K562 (cell line): ENCODE measurements around the gene PTPN7. TPM values are rescaled to one million over a fixed set of nuclear protein-coding genes. Genes with fewer than 3 reads are reported as not detected.

ENCODE experiments used
- BACH1 ChIP-seq: fragments of 200-800 bp; sonication (Bioruptor generic); IDR thresholded peaks from 2 replicates; pipeline ENCODE4 v1.6.1; 2016; ENCODE audit warnings: missing genetic modification characterization, missing compliant biosample characterization
- CREB3 ChIP-seq: fragments of 450-650 bp; conservative IDR thresholded peaks from 2 replicates; pipeline ENCODE4 v1.6.1; 2016; ENCODE audit warnings: missing genetic modification characterization, low read depth, mild to moderate bottlenecking, missing compliant biosample characterization, moderate library complexity
- DIDO1 ChIP-seq: fragments of 450-650 bp; IDR thresholded peaks from 2 replicates; pipeline ENCODE4 v1.6.1; 2016; ENCODE audit warnings: low read depth, missing biosample characterization, missing genetic modification characterization
- ELF1 ChIP-seq: fragments of 200-800 bp; sonication (Bioruptor generic); IDR thresholded peaks from 2 replicates; pipeline ENCODE4 v1.6.1; 2016; ENCODE audit warnings: missing genetic modification characterization, missing compliant biosample characterization
- ESRRA ChIP-seq: fragments of 450-650 bp; IDR thresholded peaks from 2 replicates; pipeline ENCODE4 v1.6.1; 2014; ENCODE audit warnings: low read depth, mild to moderate bottlenecking, moderate library complexity, borderline replicate concordance
- FOXM1 ChIP-seq, 2 experiments: fragments of 450-650 bp in 1 of 2; sonication (generic) in 1 of 2; formaldehyde crosslinking in 1 of 2; IDR thresholded peaks; 2 replicates each; pipeline versions ENCODE4 v1.6.1 to v1.9.0; 2017 to 2022; ENCODE audit warnings: low read depth in 2 of 2, mild to moderate bottlenecking in 2 of 2, missing genetic modification reagents in 1 of 2, moderate library complexity in 1 of 2
- MIER1 ChIP-seq: fragments of 450-650 bp; IDR thresholded peaks from 2 replicates; pipeline ENCODE4 v1.6.1; 2016; ENCODE audit warnings: antibody characterized with exemption, mild to moderate bottlenecking, low read depth
- MYBL2 ChIP-seq, 2 experiments: fragments of 450-650 bp in 1 of 2; sonication (generic) in 1 of 2; formaldehyde crosslinking in 1 of 2; IDR thresholded peaks; 2 replicates each; pipeline versions ENCODE4 v1.6.1 to v1.8.1; 2017 to 2022; ENCODE audit warnings: borderline replicate concordance in 1 of 2, inconsistent platforms in 1 of 2, low read depth in 1 of 2, mild to moderate bottlenecking in 1 of 2, missing genetic modification reagents in 1 of 2, moderate library complexity in 1 of 2
- NR2C2 ChIP-seq, 2 experiments: fragments of 200-800 bp in 1 of 2; sonication (Bioruptor generic) in 1 of 2; sonication (generic) in 1 of 2; formaldehyde crosslinking in 1 of 2; IDR thresholded peaks; 2 replicates each; pipeline versions ENCODE4 v1.6.1 to v1.8.0; 2016 to 2022; ENCODE audit warnings: mild to moderate bottlenecking in 1 of 2, missing compliant biosample characterization in 1 of 2, missing genetic modification characterization in 1 of 2, missing genetic modification reagents in 1 of 2
- PREB ChIP-seq: sonication (generic); formaldehyde crosslinking; IDR thresholded peaks from 2 replicates; pipeline ENCODE4 v1.8.1; 2023; ENCODE audit warnings: mild to moderate bottlenecking, missing genetic modification reagents
- RB1 ChIP-seq: fragments of 450-650 bp; IDR thresholded peaks from 2 replicates; pipeline ENCODE4 v1.6.1; 2017; ENCODE audit warnings: low read depth, mild to moderate bottlenecking
- SAFB ChIP-seq: fragments of 200-400 bp; formaldehyde crosslinking; IDR thresholded peaks from 2 replicates; pipeline ENCODE4 v1.6.1; 2017; ENCODE audit warnings: low read depth, low read length, borderline replicate concordance
- SRF ChIP-seq, 2 experiments: fragments of 250-450, 450-650 bp in 1 of 2; sonication (Bioruptor Pico) in 1 of 2; sonication (generic) in 1 of 2; formaldehyde crosslinking; IDR thresholded peaks; 2 replicates each; pipeline versions ENCODE4 v1.5.0 to v1.5.1; 2020 to 2022; ENCODE audit warnings: mild to moderate bottlenecking in 1 of 2, missing genetic modification reagents in 1 of 2
- STAG1 ChIP-seq: sonication (generic); formaldehyde crosslinking; IDR thresholded peaks from 2 replicates; pipeline ENCODE4 v1.5.0; 2020; ENCODE audit warnings: missing genetic modification reagents, borderline replicate concordance
- ZNF212 ChIP-seq: fragments of 450-650 bp; formaldehyde crosslinking; IDR thresholded peaks from 2 replicates; pipeline ENCODE4 v1.4.0; 2020; ENCODE audit warnings: mild to moderate bottlenecking
- ZNF232 ChIP-seq: sonication (generic); formaldehyde crosslinking; IDR thresholded peaks from 2 replicates; pipeline ENCODE4 v1.8.0; 2022; ENCODE audit warnings: mild to moderate bottlenecking, missing genetic modification reagents
- ZNF24 ChIP-seq: fragments of 450-650 bp; IDR thresholded peaks from 2 replicates; pipeline ENCODE4 v1.6.1; 2016
- ZNF592 ChIP-seq: fragments of 450-650 bp; IDR thresholded peaks from 2 replicates; pipeline ENCODE4 v1.6.1; 2017; ENCODE audit warnings: antibody characterized with exemption, mild to moderate bottlenecking
- polyA plus RNA-seq, 8 experiments: library from polyadenylated mRNA; depleted of rRNA in 4 of 8; stranded (reverse) in 5 of 8; unstranded in 3 of 8; fragments of >200 nt; fragmentation: Nextera tagmentation in 2 of 8; fragmentation: Illumina TruSeq in 1 of 8; extraction: Ambion mirVana in 2 of 8; extraction: Trizol in 1 of 8; gene quantifications; 2 replicates each; pipeline versions ENCODE4 v1.2.1 to v1.2.3, GENCODE V29; 2011 to 2014; ENCODE audit warnings: inconsistent platforms in 1 of 8, missing spikeins in 1 of 8
- total RNA-seq, 7 experiments: library from RNA; depleted of rRNA in 6 of 7; stranded (reverse); fragments of >200 nt in 6 of 7; fragmentation: Illumina TruSeq in 2 of 7; extraction: Trizol in 2 of 7; gene quantifications; 2 replicates each; pipeline versions ENCODE4 v1.2.1 to v1.2.3, GENCODE V29; 2011 to 2021; ENCODE audit warnings: low replicate concordance in 1 of 7
- TF ChIP-seq, protein P1 (sequence below): sonication (generic); IDR thresholded peaks from 2 replicates; pipeline ENCODE4 v1.6.1; 2016

Gene PTPN7
- total and polyA plus RNA-seq, 9 of the 15 experiments (the other 6 are each of a cell fraction or from before 2014, with no cell fraction given) = 18.7 to 144 (median 120) TPM

DNA sequence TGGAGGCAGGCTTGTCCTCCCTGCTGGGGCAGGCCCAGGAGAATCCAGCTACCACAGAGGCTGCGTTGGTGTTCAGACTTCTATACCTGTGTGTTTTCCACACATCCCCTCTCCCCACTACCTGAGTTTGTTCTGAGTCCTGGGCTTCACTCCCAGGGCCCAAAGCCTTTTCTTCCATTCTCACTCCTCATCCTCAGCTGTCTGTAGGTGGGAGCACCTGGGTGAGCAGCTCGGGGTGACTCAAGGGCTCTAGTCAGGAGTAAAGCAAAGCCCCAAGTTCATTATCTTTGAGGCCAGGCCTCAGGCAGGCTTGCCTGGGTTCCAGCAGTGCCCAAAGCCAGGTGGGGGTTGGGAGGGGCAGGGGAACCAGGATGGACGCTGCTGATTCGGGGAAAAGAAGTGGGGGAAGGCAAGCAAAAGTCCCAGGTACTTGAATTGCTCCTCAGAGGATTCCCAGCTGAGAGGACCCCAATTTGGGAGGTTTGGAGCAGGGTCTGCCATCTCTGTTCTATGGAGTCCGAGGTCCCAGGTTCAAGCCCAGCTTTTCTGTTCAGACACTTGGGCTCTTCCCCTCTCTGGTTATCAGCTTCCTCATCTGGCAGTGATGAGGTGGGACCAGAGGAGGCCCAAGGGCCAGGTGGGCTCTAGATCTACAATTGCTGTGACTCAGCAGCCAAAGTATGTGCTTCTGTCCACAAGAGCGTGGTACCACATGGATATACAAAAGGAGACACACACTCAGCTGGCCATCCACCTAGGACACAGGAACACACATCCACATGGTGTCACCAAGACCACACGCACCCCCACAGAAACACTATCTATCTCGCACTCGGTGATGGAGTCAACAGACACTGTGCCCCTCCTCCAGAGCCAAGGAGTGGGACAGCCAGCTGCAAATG is 5.8 kb upstream of the PTPN7 start (continued):
- TF ChIP-seq SAFB (no peak), DIDO1 (tag) (no peak), BACH1 (tag) (no peak), SRF (CRISPR knock-in tag; IDR thresholded peaks at IDR 0.05) (no peak), ZNF212 (CRISPR knock-in tag) (no peak), PREB (CRISPR knock-in tag) (no peak), FOXM1 (IDR thresholded peaks at IDR 0.05; ENCODE audit: low read depth) (no peak), FOXM1 (CRISPR knock-in tag; IDR thresholded peaks at IDR 0.05; ENCODE audit: low read depth) (0 out of 2 replicates have a peak, but pooled peaks have one; percentile 12), ZNF592 (peak; percentile 49; the same call in 1 of the 2 replicates), ESRRA (no peak; the same call in 1 of the 2 replicates), CREB3 (tag) (no peak), RB1 (no peak), ZNF24 (no peak), MIER1 (no peak), NR2C2 (CRISPR knock-in tag; IDR thresholded peaks at IDR 0.05) (no peak), NR2C2 (tag; IDR thresholded peaks at IDR 0.05) (no peak), STAG1 (CRISPR knock-in tag) (no peak), MYBL2 (IDR thresholded peaks at IDR 0.05; ENCODE audit: low read depth) (no peak), MYBL2 (CRISPR knock-in tag; IDR thresholded peaks at IDR 0.05; ENCODE audit: borderline replicate concordance) (no peak), ELF1 (tag) (no peak), ZNF232 (CRISPR knock-in tag) (no peak)
- TF ChIP-seq, protein P1, sequence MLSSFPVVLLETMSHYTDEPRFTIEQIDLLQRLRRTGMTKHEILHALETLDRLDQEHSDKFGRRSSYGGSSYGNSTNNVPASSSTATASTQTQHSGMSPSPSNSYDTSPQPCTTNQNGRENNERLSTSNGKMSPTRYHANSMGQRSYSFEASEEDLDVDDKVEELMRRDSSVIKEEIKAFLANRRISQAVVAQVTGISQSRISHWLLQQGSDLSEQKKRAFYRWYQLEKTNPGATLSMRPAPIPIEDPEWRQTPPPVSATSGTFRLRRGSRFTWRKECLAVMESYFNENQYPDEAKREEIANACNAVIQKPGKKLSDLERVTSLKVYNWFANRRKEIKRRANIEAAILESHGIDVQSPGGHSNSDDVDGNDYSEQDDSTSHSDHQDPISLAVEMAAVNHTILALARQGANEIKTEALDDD = no peak
